Right kidney (tissue), 9 donors: ENCODE results near the gene DDC.
A peak's percentile ranks its signal among the peaks of the same experiment; 100 is the strongest.

ENCODE experiments used
- DNase-seq: peaks from one replicate; pipeline ENCODE4 v3.0.0-alpha.2; 2016
- long read RNA-seq, 8 donors: transcript quantifications; one replicate each; lab custom pipeline, GENCODE V29; 2026

Gene DDC
- long read RNA-seq, donor 1, transcript DDC-207 (15 exons, 2,041 nt): major isoform, 11 of 38 reads
- long read RNA-seq, donor 1, partial matches to known transcripts: 26 of 38 reads
- long read RNA-seq, donor 1, other reads (novel, unspliced or antisense): 0 of 38 reads
- long read RNA-seq, donor 2, partial matches to known transcripts: 7 of 12 reads
- long read RNA-seq, donor 2, other reads (novel, unspliced or antisense): 0 of 12 reads
- long read RNA-seq, donor 3, partial matches to known transcripts: 8 of 11 reads
- long read RNA-seq, donor 3, other reads (novel, unspliced or antisense): 0 of 11 reads
- long read RNA-seq, donor 4, transcript DDC-207 (15 exons, 2,041 nt): major isoform, 7 of 20 reads
- long read RNA-seq, donor 4, partial matches to known transcripts: 12 of 20 reads
- long read RNA-seq, donor 4, other reads (novel, unspliced or antisense): 0 of 20 reads
- long read RNA-seq, donor 5, transcript DDC-207 (15 exons, 2,041 nt): major isoform, 6 of 21 reads
- long read RNA-seq, donor 5, partial matches to known transcripts: 13 of 21 reads
- long read RNA-seq, donor 5, other reads (novel, unspliced or antisense): 0 of 21 reads
- long read RNA-seq, donor 6, transcript DDC-207 (15 exons, 2,041 nt): major isoform, 8 of 20 reads
- long read RNA-seq, donor 6, partial matches to known transcripts: 11 of 20 reads
- long read RNA-seq, donor 6, other reads (novel, unspliced or antisense): 0 of 20 reads
- long read RNA-seq, donor 7, transcript DDC-207 (15 exons, 2,041 nt): major isoform, 6 of 21 reads
- long read RNA-seq, donor 7, partial matches to known transcripts: 15 of 21 reads
- long read RNA-seq, donor 7, other reads (novel, unspliced or antisense): 0 of 21 reads
- long read RNA-seq, donor 8, transcript DDC-207 (15 exons, 2,041 nt): major isoform, 11 of 32 reads
- long read RNA-seq, donor 8, partial matches to known transcripts: 19 of 32 reads
- long read RNA-seq, donor 8, other reads (novel, unspliced or antisense): 0 of 32 reads

- peak; percentile 36 for DNase-seq
These were observed at the start of gene DDC for GRCh38 chr7:50564640-50565558. TSS of gene DDC (minus strand) at chr7:50565405. CDS start at chr7:50544085, 21,320 bp downstream.

GRCh38 chr7:50613473-50613872 lies 48.3 kb upstream of the DDC start:
- no peak for DNase-seq

- no peak for DNase-seq
These were observed 47.5 kb upstream of the DDC start for GRCh38 chr7:50612704-50613103.

GRCh38 chr7:50610521-50611277 lies 45.5 kb upstream of the DDC start:
- DNase-seq: no peak

GRCh38 chr7:50608196-50608906 lies 43.1 kb upstream of the DDC start:
- no peak for DNase-seq

GRCh38 chr7:50607524-50608125 lies 42.4 kb upstream of the DDC start:
- DNase-seq: no peak

- no peak for DNase-seq
These were observed 39.9 kb upstream of the DDC start for GRCh38 chr7:50605059-50605458.

GRCh38 chr7:50603287-50603686 lies 38.1 kb upstream of the DDC start:
- DNase-seq: no peak

- DNase-seq: no peak
These were observed 34.2 kb upstream of the DDC start for GRCh38 chr7:50599385-50599784.

- no peak for DNase-seq
These were observed 33.5 kb upstream of the DDC start for GRCh38 chr7:50598460-50599343.

- DNase-seq: no peak
These were observed 31.3 kb upstream of the DDC start for GRCh38 chr7:50596484-50596883.

GRCh38 chr7:50595491-50596102 lies 30.4 kb upstream of the DDC start:
- DNase-seq: no peak

- DNase-seq: no peak
These were observed 29.7 kb upstream of the DDC start for GRCh38 chr7:50594734-50595485.

- DNase-seq: no peak
These were observed 28.9 kb upstream of the DDC start for GRCh38 chr7:50594136-50594535.

- DNase-seq: no peak
These were observed 27.7 kb upstream of the DDC start for GRCh38 chr7:50592940-50593339.

GRCh38 chr7:50591480-50592438 lies 26.6 kb upstream of the DDC start:
- DNase-seq: peak; percentile 29

- DNase-seq: no peak
These were observed 25.9 kb upstream of the DDC start for GRCh38 chr7:50591098-50591479.
